ENCODE measurements around the gene MPZL2.

- TF ChIP-seq CTCF (IDR thresholded peaks at IDR 0.05; ENCODE audit: low read length): no peak
- no peak for TF ChIP-seq EZH2 (IDR thresholded peaks at IDR 0.05; ENCODE audit: borderline replicate concordance, low read length)
Observed at GRCh38 chr11:118223570-118223969, 40.5 kb downstream of the MPZL2 start.
